Mesenchymal stem cell (in vitro differentiated cells and primary cell): ENCODE results near the gene MSI2.

ENCODE experiments used
- DNase-seq: peaks from one replicate; pipeline ENCODE4 v3.0.0-alpha.2; 2013
- H2AFZ ChIP-seq: one replicate; pipeline ENCODE4 v1.6.1; 2013; ENCODE audit warnings: low read depth, mild to moderate bottlenecking, control low read depth, inconsistent platforms, low read length, moderate library complexity
- H2AK5ac ChIP-seq: 2 replicates; pipeline ENCODE4 v1.6.1; 2013; ENCODE audit warnings: low read length, moderate library complexity, mild to moderate bottlenecking, inconsistent platforms; ENCODE audit not compliant: severe bottlenecking
- H2BK120ac ChIP-seq: one replicate; pipeline ENCODE4 v1.6.1; 2013; ENCODE audit warnings: low read depth, mild to moderate bottlenecking, inconsistent platforms, low read length, moderate library complexity
- H2BK12ac ChIP-seq, 2 experiments: one replicate each; pipeline ENCODE4 v1.6.1; 2013; ENCODE audit warnings: inconsistent platforms in 2 of 2, low read length in 2 of 2, mild to moderate bottlenecking in 2 of 2, moderate library complexity in 2 of 2, control low read depth in 1 of 2
- H2BK15ac ChIP-seq: one replicate; pipeline ENCODE4 v1.6.1; 2013; ENCODE audit warnings: mild to moderate bottlenecking, low read depth, inconsistent platforms; ENCODE audit not compliant: poor library complexity, severe bottlenecking
- H2BK5ac ChIP-seq: 2 replicates; pipeline ENCODE4 v1.6.1; 2013; ENCODE audit warnings: low read depth, mild to moderate bottlenecking, low read length, control low read depth, inconsistent platforms; ENCODE audit not compliant: poor library complexity, severe bottlenecking
- H3K14ac ChIP-seq, 2 experiments: one replicate each; pipeline ENCODE4 v1.6.1; 2013; ENCODE audit warnings: inconsistent platforms in 2 of 2, low read length in 2 of 2, control low read depth in 1 of 2, mild to moderate bottlenecking in 1 of 2, moderate library complexity in 1 of 2
- H3K18ac ChIP-seq, 2 experiments: one replicate each; pipeline ENCODE4 v1.6.1; 2013; ENCODE audit warnings: inconsistent platforms in 2 of 2, low read length in 2 of 2, control low read depth in 1 of 2, low read depth in 1 of 2, mild to moderate bottlenecking in 1 of 2
- H3K23ac ChIP-seq, 2 experiments: one replicate each; pipeline ENCODE4 v1.6.1; 2013; ENCODE audit warnings: inconsistent platforms in 2 of 2, low read length in 2 of 2, mild to moderate bottlenecking in 2 of 2, moderate library complexity in 2 of 2, control low read depth in 1 of 2
- H3K27ac ChIP-seq: 2 replicates; pipeline ENCODE4 v1.5.1; 2013; ENCODE audit warnings: mild to moderate bottlenecking, moderate library complexity, low read length, control low read depth, inconsistent platforms; ENCODE audit not compliant: poor library complexity, severe bottlenecking
- H3K27me3 ChIP-seq, 2 experiments: 2 replicates each; pipeline versions ENCODE4 v1.6.1 to v1.7.0; 2013; ENCODE audit warnings: low read length in 2 of 2, mild to moderate bottlenecking in 2 of 2, moderate library complexity in 2 of 2, control low read depth in 1 of 2, inconsistent platforms in 1 of 2; ENCODE audit not compliant: control insufficient read depth in 1 of 2, insufficient read depth in 1 of 2
- H3K36me3 ChIP-seq, 2 experiments: 2 replicates each; pipeline versions ENCODE4 v1.6.1 to v1.7.0; 2013; ENCODE audit warnings: low read length in 2 of 2, control low read depth in 1 of 2, inconsistent platforms in 1 of 2, low read depth in 1 of 2, mild to moderate bottlenecking in 1 of 2; ENCODE audit not compliant: insufficient read depth in 2 of 2, control insufficient read depth in 1 of 2
- H3K4ac ChIP-seq, 2 experiments: one replicate each; pipeline ENCODE4 v1.6.1; 2013; ENCODE audit warnings: inconsistent platforms in 2 of 2, low read length in 2 of 2, mild to moderate bottlenecking in 2 of 2, moderate library complexity in 2 of 2, control low read depth in 1 of 2, low read depth in 1 of 2
- H3K4me1 ChIP-seq: 2 replicates; pipeline ENCODE4 v1.6.1; 2013; ENCODE audit warnings: low read depth, low read length, control low read depth; ENCODE audit not compliant: control insufficient read depth, insufficient read depth
- H3K4me2 ChIP-seq: 2 replicates; pipeline ENCODE4 v1.6.1; 2013; ENCODE audit warnings: low read length, mild to moderate bottlenecking, inconsistent platforms; ENCODE audit not compliant: poor library complexity, severe bottlenecking
- H3K4me3 ChIP-seq, 2 experiments: 2 replicates each; pipeline versions ENCODE4 v1.5.1 to v1.7.0; 2013; ENCODE audit warnings: low read length in 2 of 2, mild to moderate bottlenecking in 2 of 2, control low read depth in 1 of 2, low read depth in 1 of 2; ENCODE audit not compliant: insufficient read depth in 1 of 2
- H3K79me1 ChIP-seq: replicated peaks from 2 replicates; pipeline ENCODE4 v1.6.1; 2013; ENCODE audit warnings: mild to moderate bottlenecking, control low read depth, low read length, inconsistent platforms; ENCODE audit not compliant: poor library complexity, severe bottlenecking
- H3K9ac ChIP-seq: 2 replicates; pipeline ENCODE4 v1.7.0; 2013; ENCODE audit warnings: mild to moderate bottlenecking, low read length, moderate library complexity
- H3K9me3 ChIP-seq: 2 replicates; pipeline ENCODE4 v1.7.0; 2013; ENCODE audit warnings: mild to moderate bottlenecking, low read length; ENCODE audit not compliant: control insufficient read depth
- H4K8ac ChIP-seq: one replicate; pipeline ENCODE4 v1.6.1; 2013; ENCODE audit warnings: inconsistent platforms, mild to moderate bottlenecking, low read length, moderate library complexity
- H4K91ac ChIP-seq: one replicate; pipeline ENCODE4 v1.6.1; 2013; ENCODE audit warnings: mild to moderate bottlenecking, low read length, inconsistent platforms
- WGBS: methylation state at CpG from one replicate; pipeline ENCODE4 v1.1.7; 2013; ENCODE audit warnings: mixed read lengths; 5-methylcytosine and 5-hydroxymethylcytosine counted together

MSI2 gene

GRCh38 chr17:57466017-57466471, 209.7 kb downstream of the MSI2 start:
- Histone ChIP-seq H3K79me1 (peaks cover 38% of the 10 kb centered on the region), H3K4me2 (no peak overlapping the region), H3K4me3 (no peak overlapping the region), H3K27ac (no peak overlapping the region), H3K4ac (no peak overlapping the region), H3K36me3 (peaks cover 0 to 2% of the 10 kb centered on the region in 2 experiments), H2BK15ac (no peak overlapping the region), H3K4me1 (peaks cover 19% of the 10 kb centered on the region), H2AFZ (no peak overlapping the region), H4K91ac (no peak overlapping the region), H2BK5ac (no peak overlapping the region), H3K27me3 (peaks cover 0 to 36% of the 10 kb centered on the region in 2 experiments), H3K9ac (no peak overlapping the region), H2AK5ac (no peak overlapping the region), H3K9me3 (no peaks in the 10 kb centered on the region), H2BK120ac (no peak overlapping the region), H4K8ac (no peak overlapping the region), H2BK12ac (peak overlapping the region in 1 of 2 experiments; percentile 63), H3K23ac (no peak overlapping the region), H3K18ac (peak overlapping the region in 1 of 2 experiments; percentile 37), H3K14ac (no peak overlapping the region)
- WGBS, result 63% methylated on average over 10 of the region's 10 CpGs
- DNase-seq, result no peak

GRCh38 chr17:57466521-57466920, 210.2 kb downstream of the MSI2 start:
- H4K8ac ChIP-seq, result no peak overlapping the region
- peaks cover 18% of the 10 kb centered on the region for H3K4me1 ChIP-seq
- no CpG with 5 or more reads among the region's 1 CpG for WGBS
- H3K18ac ChIP-seq, result no peak overlapping the region
- H3K4ac ChIP-seq, result no peak overlapping the region
- H3K4me2 ChIP-seq, result no peak overlapping the region
- no peak overlapping the region for H2BK120ac ChIP-seq
- no peak overlapping the region for H2BK12ac ChIP-seq
- no peak overlapping the region for H3K9ac ChIP-seq
- no peak overlapping the region for H4K91ac ChIP-seq
- H3K9me3 ChIP-seq, result no peaks in the 10 kb centered on the region
- H2BK5ac ChIP-seq, result no peak overlapping the region
- peaks cover 38% of the 10 kb centered on the region for H3K79me1 ChIP-seq
- peaks cover 0 to 2% of the 10 kb centered on the region in 2 experiments for H3K36me3 ChIP-seq
- no peak overlapping the region for H2AFZ ChIP-seq
- no peak overlapping the region for H3K14ac ChIP-seq
- no peak for DNase-seq
- H3K27ac ChIP-seq, result no peak overlapping the region
- no peak overlapping the region for H3K23ac ChIP-seq
- no peak overlapping the region for H2AK5ac ChIP-seq
- no peak overlapping the region for H2BK15ac ChIP-seq
- H3K4me3 ChIP-seq, result no peak overlapping the region
- peaks cover 0 to 37% of the 10 kb centered on the region in 2 experiments for H3K27me3 ChIP-seq

- no peak for DNase-seq
- Histone ChIP-seq H4K91ac (peak overlapping the region; percentile 58), H3K14ac (no peak overlapping the region), H3K4ac (no peak overlapping the region), H3K79me1 (peaks cover 39% of the 10 kb centered on the region), H2AFZ (no peak overlapping the region), H2AK5ac (no peak overlapping the region), H3K23ac (no peak overlapping the region), H2BK12ac (no peak overlapping the region), H3K18ac (no peak overlapping the region), H3K4me3 (no peak overlapping the region), H3K9ac (no peak overlapping the region), H2BK15ac (no peak overlapping the region), H2BK120ac (no peak overlapping the region), H3K27me3 (peaks cover 0 to 44% of the 10 kb centered on the region in 2 experiments), H3K36me3 (peaks cover 0 to 2% of the 10 kb centered on the region in 2 experiments), H3K4me2 (no peak overlapping the region), H3K9me3 (no peaks in the 10 kb centered on the region), H3K4me1 (peaks cover 17% of the 10 kb centered on the region), H3K27ac (no peak overlapping the region), H4K8ac (no peak overlapping the region), H2BK5ac (no peak overlapping the region)
- 97% methylated on average over 4 of the region's 4 CpGs for WGBS
Measured at GRCh38 chr17:57467226-57467625, 210.9 kb downstream of the MSI2 start.

- H3K4me3 ChIP-seq, result no peak overlapping the region
- H3K18ac ChIP-seq, result no peak overlapping the region
- H2AFZ ChIP-seq, result no peak overlapping the region
- no peak overlapping the region for H3K23ac ChIP-seq
- H3K79me1 ChIP-seq, result peaks cover 43% of the 10 kb centered on the region
- peak overlapping the region; percentile 55 for H2BK15ac ChIP-seq
- H3K4me2 ChIP-seq, result no peak overlapping the region
- no peak overlapping the region for H2BK5ac ChIP-seq
- H3K36me3 ChIP-seq, result peaks cover 0 to 2% of the 10 kb centered on the region in 2 experiments
- H3K4ac ChIP-seq, result no peak overlapping the region
- WGBS, result 88% methylated on average over 5 of the region's 5 CpGs
- no peak for DNase-seq
- H3K4me1 ChIP-seq, result peaks cover 15% of the 10 kb centered on the region
- H2BK12ac ChIP-seq, result no peak overlapping the region
- H3K9ac ChIP-seq, result no peak overlapping the region
- H2AK5ac ChIP-seq, result no peak overlapping the region
- H4K91ac ChIP-seq, result no peak overlapping the region
- no peak overlapping the region for H3K27ac ChIP-seq
- no peak overlapping the region for H2BK120ac ChIP-seq
- no peak overlapping the region for H3K14ac ChIP-seq
- no peaks in the 10 kb centered on the region for H3K9me3 ChIP-seq
- H4K8ac ChIP-seq, result no peak overlapping the region
- H3K27me3 ChIP-seq, result peaks cover 0 to 50% of the 10 kb centered on the region in 2 experiments
Measured at GRCh38 chr17:57467801-57468200, 211.5 kb downstream of the MSI2 start.
